Karpas-422 (cell line): ENCODE data around the gene ARPP21. TPM values are rescaled to one million over a fixed set of nuclear protein-coding genes. Genes with fewer than 3 reads are reported as not detected.

Experiments used
- DNase-seq: peaks from one replicate; pipeline ENCODE4 v3.0.0-alpha.2; 2015
- H2AFZ ChIP-seq: fragments of 200-600 bp; sonication (generic); 2 replicates; pipeline ENCODE4 v1.6.1; 2014; ENCODE audit warnings: antibody characterized with exemption, low read length, mixed read lengths
- H3K27ac ChIP-seq: fragments of 200-600 bp; sonication (generic); 2 replicates; pipeline ENCODE4 v1.5.1; 2014; ENCODE audit warnings: mild to moderate bottlenecking, low read length, moderate library complexity
- H3K27me3 ChIP-seq: fragments of 200-600 bp; sonication (generic); 2 replicates; pipeline ENCODE4 v1.6.1; 2014; ENCODE audit warnings: low read length, mixed read lengths
- H3K36me3 ChIP-seq: fragments of 200-600 bp; sonication (generic); 2 replicates; pipeline ENCODE4 v1.6.1; 2014; ENCODE audit warnings: low read length, mixed read lengths; ENCODE audit not compliant: insufficient read depth
- H3K4me1 ChIP-seq: fragments of 200-600 bp; sonication (generic); 2 replicates; pipeline ENCODE4 v1.6.1; 2014; ENCODE audit warnings: mild to moderate bottlenecking, low read length, mixed read lengths
- H3K4me2 ChIP-seq: fragments of 200-600 bp; sonication (generic); 2 replicates; pipeline ENCODE4 v1.6.1; 2014; ENCODE audit warnings: low read length, low read depth, mild to moderate bottlenecking; ENCODE audit not compliant: poor library complexity, severe bottlenecking
- H3K4me3 ChIP-seq: fragments of 200-600 bp; sonication (generic); 2 replicates; pipeline ENCODE4 v1.5.1; 2014; ENCODE audit warnings: mild to moderate bottlenecking, antibody characterized with exemption, low read length, mixed read lengths
- H3K79me2 ChIP-seq: fragments of 200-600 bp; sonication (generic); 2 replicates; pipeline ENCODE4 v1.6.1; 2014; ENCODE audit warnings: mild to moderate bottlenecking, low read length, mixed read lengths
- H3K9ac ChIP-seq: fragments of 200-600 bp; sonication (generic); 2 replicates; pipeline ENCODE4 v1.6.0; 2014; ENCODE audit warnings: low read length
- H3K9me2 ChIP-seq: fragments of 200-600 bp; sonication (generic), shearing (Covaris generic); replicated peaks from 2 replicates; pipeline ENCODE4 v1.6.0; 2014; ENCODE audit warnings: mild to moderate bottlenecking, low read length, moderate library complexity; ENCODE audit not compliant: insufficient read depth
- H3K9me3 ChIP-seq: fragments of 300-700, 200-600 bp; sonication (generic); 2 replicates; pipeline ENCODE4 v1.6.1; 2014; ENCODE audit warnings: low read length, mixed read lengths
- H4K20me1 ChIP-seq: fragments of 200-600 bp; sonication (generic); 2 replicates; pipeline ENCODE4 v1.6.1; 2014; ENCODE audit warnings: mild to moderate bottlenecking, antibody characterized with exemption, low read length, low read depth; ENCODE audit not compliant: insufficient read depth
- total RNA-seq: library from RNA; depleted of rRNA; stranded (reverse); fragments of >200 nt; shearing (Covaris generic); gene quantifications from 2 replicates; pipeline ENCODE4 v1.2.3, GENCODE V29; 2014; ENCODE audit warnings: low replicate concordance

ARPP21 gene
- total RNA-seq, 1 experiment from 2014 or later: not detected

GRCh38 chr3:35748144-35748543 is 108.8 kb downstream of the ARPP21 start:
- no peak overlapping the region for H2AFZ ChIP-seq
- H3K4me2 ChIP-seq: no peak overlapping the region
- no peaks in the 10 kb centered on the region for H3K36me3 ChIP-seq
- H3K79me2 ChIP-seq: no peaks in the 10 kb centered on the region
- no peaks in the 10 kb centered on the region for H4K20me1 ChIP-seq
- H3K9ac ChIP-seq: no peak overlapping the region
- DNase-seq: no peak
- no peaks in the 10 kb centered on the region for H3K4me1 ChIP-seq
- no peaks in the 10 kb centered on the region for H3K27me3 ChIP-seq
- H3K4me3 ChIP-seq: no peak overlapping the region
- H3K9me2 ChIP-seq: no peaks in the 10 kb centered on the region
- H3K27ac ChIP-seq: no peak overlapping the region
- no peaks in the 10 kb centered on the region for H3K9me3 ChIP-seq

DNA sequence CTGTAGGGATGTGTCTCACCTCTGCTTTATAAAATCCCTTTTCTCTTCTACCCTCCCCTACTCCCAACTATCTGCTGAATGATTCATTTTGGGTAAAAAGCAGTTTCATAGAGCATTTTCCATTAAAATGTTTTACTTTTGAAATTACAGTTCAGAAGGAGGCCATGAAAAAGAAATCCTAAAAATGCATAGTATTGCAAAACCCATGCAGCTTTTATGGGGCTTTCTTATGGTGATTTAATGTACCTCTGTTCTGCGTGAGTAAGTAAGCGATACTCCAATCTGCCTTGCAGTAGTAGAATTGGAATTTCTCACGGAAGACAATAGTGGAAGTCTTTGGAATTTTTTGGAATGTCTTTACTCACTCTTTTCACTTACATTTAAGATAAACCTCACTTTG is 111.9 kb downstream of the ARPP21 start:
- Histone ChIP-seq H3K4me1 (no peaks in the 10 kb centered on the region), H3K79me2 (no peaks in the 10 kb centered on the region), H3K9ac (no peak overlapping the region), H3K9me3 (no peaks in the 10 kb centered on the region), H3K4me2 (no peak overlapping the region), H4K20me1 (no peaks in the 10 kb centered on the region), H3K27ac (no peak overlapping the region), H3K4me3 (no peak overlapping the region), H3K36me3 (no peaks in the 10 kb centered on the region), H3K9me2 (no peaks in the 10 kb centered on the region), H3K27me3 (no peaks in the 10 kb centered on the region), H2AFZ (no peak overlapping the region)
- no peak for DNase-seq

- DNase-seq: no peak
- Histone ChIP-seq H3K79me2 (no peaks in the 10 kb centered on the region), H3K4me1 (no peaks in the 10 kb centered on the region), H3K9me2 (no peaks in the 10 kb centered on the region), H3K4me3 (no peak overlapping the region), H3K27me3 (peaks cover under 1% of the 10 kb centered on the region; the same call in 1 of the 2 replicates), H4K20me1 (no peaks in the 10 kb centered on the region), H3K9ac (no peak overlapping the region), H3K9me3 (no peaks in the 10 kb centered on the region), H3K36me3 (no peaks in the 10 kb centered on the region), H3K27ac (no peak overlapping the region), H3K4me2 (no peak overlapping the region), H2AFZ (no peak overlapping the region)
Measured at GRCh38 chr3:35757991-35758757, 118.8 kb downstream of the ARPP21 start.

- Histone ChIP-seq H2AFZ (no peak overlapping the region), H3K4me2 (no peak overlapping the region), H3K36me3 (no peaks in the 10 kb centered on the region), H3K79me2 (no peaks in the 10 kb centered on the region), H3K9me2 (no peaks in the 10 kb centered on the region), H3K27ac (no peak overlapping the region), H4K20me1 (no peaks in the 10 kb centered on the region), H3K9ac (no peak overlapping the region), H3K9me3 (no peaks in the 10 kb centered on the region), H3K27me3 (peaks cover 4% of the 10 kb centered on the region; the same call in 1 of the 2 replicates), H3K4me1 (no peaks in the 10 kb centered on the region), H3K4me3 (no peak overlapping the region)
- no peak for DNase-seq
Measured at GRCh38 chr3:35760146-35760545, 120.8 kb downstream of the ARPP21 start.

DNA sequence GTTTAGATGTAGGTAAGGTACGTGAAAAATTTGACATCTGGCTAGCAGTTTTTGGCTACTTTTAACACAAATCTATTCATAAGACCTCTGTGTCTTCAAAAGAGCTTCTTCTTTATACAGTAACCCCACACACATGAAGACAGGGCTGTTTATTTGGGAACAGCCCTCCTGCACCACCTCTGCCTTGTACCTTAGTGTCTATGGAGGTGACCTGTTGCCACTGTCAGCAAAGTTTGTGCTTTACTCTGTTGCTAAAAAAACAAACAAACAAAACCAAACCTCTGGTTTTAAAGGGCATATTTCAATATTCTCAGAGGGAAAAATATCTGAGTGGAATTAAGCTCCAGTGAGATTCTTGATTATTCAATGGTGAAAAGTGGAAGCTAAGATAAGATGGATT is 122.0 kb downstream of the ARPP21 start:
- Histone ChIP-seq H3K36me3 (no peaks in the 10 kb centered on the region), H4K20me1 (no peaks in the 10 kb centered on the region), H3K9me3 (no peaks in the 10 kb centered on the region), H3K79me2 (no peaks in the 10 kb centered on the region), H3K9me2 (no peaks in the 10 kb centered on the region), H3K4me3 (no peak overlapping the region), H3K4me2 (no peak overlapping the region), H3K27ac (no peak overlapping the region), H3K9ac (no peak overlapping the region), H2AFZ (no peak overlapping the region), H3K27me3 (peaks cover 4% of the 10 kb centered on the region; the same call in 1 of the 2 replicates), H3K4me1 (no peaks in the 10 kb centered on the region)
- no peak for DNase-seq

DNA sequence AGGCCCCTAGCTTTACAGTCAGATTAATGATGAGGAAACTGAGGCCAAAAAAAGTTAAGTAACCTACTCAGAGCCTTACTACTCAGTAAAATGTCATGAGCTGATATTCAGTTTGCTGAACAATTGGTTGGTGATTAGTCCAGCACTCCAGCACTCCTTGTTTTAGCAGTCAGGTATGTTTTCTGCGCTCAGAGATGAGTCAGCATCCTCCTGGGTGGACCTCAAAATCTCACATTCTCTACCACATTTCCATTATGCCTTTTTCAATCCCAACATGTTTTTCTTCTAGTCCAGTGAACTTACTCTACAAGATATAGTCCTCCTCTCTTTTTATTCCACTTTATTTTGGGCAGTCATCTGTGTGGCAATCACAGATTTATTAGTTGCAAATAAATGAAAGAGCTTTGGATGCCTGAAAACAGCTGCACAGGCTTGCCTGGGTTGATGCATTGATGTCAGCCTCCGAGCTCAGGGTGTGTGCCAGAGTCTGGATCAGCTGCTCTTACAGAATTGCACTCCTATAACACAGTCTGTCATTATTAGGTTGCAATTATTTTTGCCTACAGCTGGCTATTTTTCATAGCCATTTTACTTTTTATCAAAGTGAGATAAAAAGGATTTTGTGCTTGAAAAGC is 133.2 kb downstream of the ARPP21 start:
- Histone ChIP-seq H3K79me2 (no peaks in the 10 kb centered on the region), H3K4me2 (no peak overlapping the region), H3K4me1 (no peaks in the 10 kb centered on the region), H3K36me3 (no peaks in the 10 kb centered on the region), H4K20me1 (no peaks in the 10 kb centered on the region), H3K27me3 (no peaks in the 10 kb centered on the region; the same call in 1 of the 2 replicates), H2AFZ (no peak overlapping the region), H3K27ac (no peak overlapping the region), H3K4me3 (no peak overlapping the region), H3K9me3 (no peaks in the 10 kb centered on the region), H3K9ac (no peak overlapping the region), H3K9me2 (no peaks in the 10 kb centered on the region)
- DNase-seq: no peak

- H4K20me1 ChIP-seq: no peaks in the 10 kb centered on the region
- H3K4me3 ChIP-seq: no peak overlapping the region
- DNase-seq: no peak
- no peaks in the 10 kb centered on the region for H3K36me3 ChIP-seq
- H3K9me3 ChIP-seq: no peaks in the 10 kb centered on the region
- no peaks in the 10 kb centered on the region for H3K79me2 ChIP-seq
- H3K27ac ChIP-seq: no peak overlapping the region
- H3K4me1 ChIP-seq: no peaks in the 10 kb centered on the region
- no peak overlapping the region for H3K9ac ChIP-seq
- H2AFZ ChIP-seq: no peak overlapping the region
- H3K27me3 ChIP-seq: no peaks in the 10 kb centered on the region; the same call in 1 of the 2 replicates
- no peak overlapping the region for H3K4me2 ChIP-seq
- no peaks in the 10 kb centered on the region for H3K9me2 ChIP-seq
Measured at GRCh38 chr3:35773417-35773816, 134.1 kb downstream of the ARPP21 start.

- Histone ChIP-seq H3K27ac (no peak overlapping the region), H3K4me1 (no peaks in the 10 kb centered on the region), H3K79me2 (no peaks in the 10 kb centered on the region), H3K9me3 (no peaks in the 10 kb centered on the region), H3K9me2 (no peaks in the 10 kb centered on the region), H2AFZ (no peak overlapping the region), H4K20me1 (no peaks in the 10 kb centered on the region), H3K9ac (no peak overlapping the region), H3K4me3 (no peak overlapping the region), H3K36me3 (no peaks in the 10 kb centered on the region), H3K4me2 (no peak overlapping the region), H3K27me3 (no peaks in the 10 kb centered on the region)
- no peak for DNase-seq
Measured at GRCh38 chr3:35776346-35776745, 137.0 kb downstream of the ARPP21 start.
